Chondrocyte (in vitro differentiated cells): ENCODE data around the gene PEAK1. TPM values are rescaled to one million over a fixed set of nuclear protein-coding genes. Genes with fewer than 3 reads are reported as not detected.

ENCODE experiments used
- DNase-seq: peaks from one replicate; pipeline ENCODE4 v3.0.0; 2021; ENCODE audit warnings: mixed read lengths, low spot score
- H3K27ac Mint-ChIP-seq: one replicate; pipeline ENCODE4 v1.8.0; 2021; ENCODE audit warnings: mild to moderate bottlenecking, moderate library complexity, mixed read lengths; ENCODE audit not compliant: unreplicated experiment
- H3K27me3 Mint-ChIP-seq: 2 replicates; pipeline ENCODE4 v1.8.0; 2021; ENCODE audit warnings: low read depth, mixed read lengths
- H3K36me3 Mint-ChIP-seq: 2 replicates; pipeline ENCODE4 v1.8.0; 2021; ENCODE audit warnings: low read depth, mixed read lengths
- H3K4me1 Mint-ChIP-seq: 2 replicates; pipeline ENCODE4 v1.8.0; 2021; ENCODE audit warnings: low read depth, mild to moderate bottlenecking, mixed read lengths
- H3K4me3 Mint-ChIP-seq: one replicate; pipeline ENCODE4 v1.8.0; 2021; ENCODE audit warnings: mild to moderate bottlenecking, moderate library complexity, mixed read lengths; ENCODE audit not compliant: unreplicated experiment
- H3K9me3 Mint-ChIP-seq: 2 replicates; pipeline ENCODE4 v1.8.0; 2021; ENCODE audit warnings: low read depth, mixed read lengths
- CTCF ChIP-seq: fragments of 200-600 bp; sonication (generic); IDR thresholded peaks from 2 replicates; pipeline ENCODE4 v1.5.0; 2021; ENCODE audit warnings: antibody characterized with exemption, mild to moderate bottlenecking, moderate library complexity
- total RNA-seq: library from RNA; stranded (reverse); gene quantifications from 3 replicates; pipeline ENCODE4 v1.2.1, GENCODE V29; 2021

Gene PEAK1
- total RNA-seq, 1 donor from 2014 or later = 143 TPM

- peaks cover 36% of the 10 kb centered on the region for H3K36me3 Mint-ChIP-seq
- H3K27ac Mint-ChIP-seq = no peak overlapping the region
These were observed 279.7 kb downstream of the PEAK1 start for GRCh38 chr15:77140220-77140619.

GRCh38 chr15:77139312-77139711 is 280.6 kb downstream of the PEAK1 start:
- no peak overlapping the region for H3K27ac Mint-ChIP-seq
- peaks cover 27% of the 10 kb centered on the region for H3K9me3 Mint-ChIP-seq
- no peak for TF ChIP-seq CTCF
- H3K4me3 Mint-ChIP-seq = no peak overlapping the region
- H3K4me1 Mint-ChIP-seq = peaks cover 36% of the 10 kb centered on the region
- no peaks in the 10 kb centered on the region for H3K27me3 Mint-ChIP-seq
- H3K36me3 Mint-ChIP-seq = peaks cover 38% of the 10 kb centered on the region
- DNase-seq = no peak

More at GRCh38 chr15:77140220-77140619, 279.7 kb downstream of the PEAK1 start:
- H3K4me3 Mint-ChIP-seq = no peak overlapping the region
- H3K9me3 Mint-ChIP-seq = peaks cover 27% of the 10 kb centered on the region
- TF ChIP-seq CTCF = no peak
- H3K27me3 Mint-ChIP-seq = no peaks in the 10 kb centered on the region
- no peak for DNase-seq
- H3K4me1 Mint-ChIP-seq = peaks cover 40% of the 10 kb centered on the region

- Mint-ChIP-seq H3K4me1 (peaks cover 36% of the 10 kb centered on the region), H3K36me3 (peaks cover 40% of the 10 kb centered on the region), H3K27ac (no peak overlapping the region), H3K4me3 (no peak overlapping the region), H3K9me3 (peaks cover 27% of the 10 kb centered on the region), H3K27me3 (no peaks in the 10 kb centered on the region)
- TF ChIP-seq CTCF = no peak
- DNase-seq = no peak
These were observed 281.8 kb downstream of the PEAK1 start for GRCh38 chr15:77138167-77138522.

- Mint-ChIP-seq H3K27me3 (no peaks in the 10 kb centered on the region), H3K27ac (no peak overlapping the region), H3K4me1 (peaks cover 27% of the 10 kb centered on the region), H3K9me3 (peaks cover 15% of the 10 kb centered on the region), H3K36me3 (peaks cover 39% of the 10 kb centered on the region), H3K4me3 (no peak overlapping the region)
- no peak for DNase-seq
- no peak for TF ChIP-seq CTCF
These were observed 284.7 kb downstream of the PEAK1 start for GRCh38 chr15:77135181-77135580.

- H3K27me3 Mint-ChIP-seq = no peaks in the 10 kb centered on the region
- no peak for DNase-seq
- H3K4me3 Mint-ChIP-seq = no peak overlapping the region
- TF ChIP-seq CTCF = no peak
- H3K27ac Mint-ChIP-seq = no peak overlapping the region
- H3K4me1 Mint-ChIP-seq = peaks cover 42% of the 10 kb centered on the region
- peaks cover 21% of the 10 kb centered on the region for H3K36me3 Mint-ChIP-seq
- no peaks in the 10 kb centered on the region for H3K9me3 Mint-ChIP-seq
These were observed 289.5 kb downstream of the PEAK1 start for GRCh38 chr15:77130315-77130930.
